Measurements from ENCODE around the gene SLC25A11. TPM values are rescaled to one million over a fixed set of nuclear protein-coding genes. Genes with fewer than 3 reads are reported as not detected.

The SLC25A11 gene
- total and polyA plus RNA-seq, 2 donors (not counting 1 experiment from before 2014, with no cell fraction given): 32.3 to 44.4 TPM

DNA sequence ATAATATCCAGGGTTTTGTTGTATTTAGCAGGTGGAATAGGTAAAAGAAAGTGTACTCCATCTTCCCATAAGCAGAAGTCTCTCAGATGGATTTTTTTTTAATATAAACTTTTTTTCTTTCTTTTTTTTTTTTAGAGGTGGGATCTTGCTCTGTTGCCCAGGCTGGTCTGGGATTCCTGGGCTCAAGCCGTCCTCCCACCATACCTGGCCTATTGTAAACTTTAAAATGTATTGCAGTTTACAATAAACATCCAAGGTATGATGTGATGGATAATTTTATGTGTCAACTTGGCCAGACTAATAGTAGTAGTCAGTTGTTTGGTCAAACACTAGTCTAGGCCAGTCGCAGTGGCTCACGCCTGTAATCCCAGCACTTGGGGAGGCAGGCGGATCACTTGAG, 18.5 kb downstream of the SLC25A11 start:
- Histone ChIP-seq H3K4me2 (replicated peaks; ENCODE audit: low read depth, low read length, poor library complexity, severe bottlenecking) (no peak overlapping the region), H3K79me2 (ENCODE audit: control insufficient read depth, insufficient read depth, low read length) (no peaks in the 10 kb centered on the region), H3K27ac (ENCODE audit: low read length in 2 of 2) (no peak overlapping the region), H4K20me1 (ENCODE audit: control insufficient read depth, insufficient read depth, low read length, poor library complexity, severe bottlenecking) (no peaks in the 10 kb centered on the region), H2AFZ (ENCODE audit: insufficient read depth, low read depth, low read length, poor library complexity, severe bottlenecking) (no peak overlapping the region), H3K4me3 (ENCODE audit: control extremely low read depth in 1 of 5, extremely low read depth in 1 of 5, insufficient read depth in 1 of 5, low read depth in 2 of 5, low read length in 4 of 5) (no peak overlapping the region), H3K36me3 (replicated peaks in 1 of 2; ENCODE audit: control extremely low read depth in 1 of 2, control insufficient read depth in 1 of 2, extremely low read depth in 1 of 2, insufficient read depth in 2 of 2, low read length in 1 of 2) (no peaks in the 10 kb centered on the region), H3K9ac (ENCODE audit: low read length) (no peak overlapping the region), H3K27me3 (replicated peaks in 1 of 4; ENCODE audit: control extremely low read depth in 1 of 4, control insufficient read depth in 3 of 4, insufficient read depth in 4 of 4, low read length in 3 of 4) (no peaks in the 10 kb centered on the region), H3K4me1 (ENCODE audit: control insufficient read depth in 2 of 2, insufficient read depth in 2 of 2, low read length in 2 of 2) (no peaks in the 10 kb centered on the region), H3K9me3 (ENCODE audit: control extremely low read depth in 1 of 3, control insufficient read depth in 2 of 3, insufficient read depth in 1 of 3, low read length in 2 of 3) (no peaks in the 10 kb centered on the region)
- POLR2A ChIA-PET: interaction anchor here (0.7 kb wide), 1 partner anchor 550 kb away, joined by 3 read pairs; no protein-coding TSS in a partner anchor
- Mint-ChIP-seq H3K4me3 (no peak overlapping the region), H3K27me3 (no peaks in the 10 kb centered on the region), H3K9me3 (ENCODE audit: insufficient read depth) (no peaks in the 10 kb centered on the region), H3K4me1 (no peaks in the 10 kb centered on the region), H3K27ac (no peak overlapping the region)
- no peak for DNase-seq
- ATAC-seq (ENCODE audit: low read depth): no peak
- CTCF ChIA-PET: no interaction called here
- 100% methylated on average over 3 of the region's 4 CpGs for WGBS (ENCODE audit: insufficient coverage)
- TF ChIP-seq EZH2 (IDR thresholded peaks at IDR 0.05; ENCODE audit: borderline replicate concordance, insufficient read depth, low read depth, low read length, poor library complexity, severe bottlenecking): no peak
- TF ChIP-seq, protein P1, sequence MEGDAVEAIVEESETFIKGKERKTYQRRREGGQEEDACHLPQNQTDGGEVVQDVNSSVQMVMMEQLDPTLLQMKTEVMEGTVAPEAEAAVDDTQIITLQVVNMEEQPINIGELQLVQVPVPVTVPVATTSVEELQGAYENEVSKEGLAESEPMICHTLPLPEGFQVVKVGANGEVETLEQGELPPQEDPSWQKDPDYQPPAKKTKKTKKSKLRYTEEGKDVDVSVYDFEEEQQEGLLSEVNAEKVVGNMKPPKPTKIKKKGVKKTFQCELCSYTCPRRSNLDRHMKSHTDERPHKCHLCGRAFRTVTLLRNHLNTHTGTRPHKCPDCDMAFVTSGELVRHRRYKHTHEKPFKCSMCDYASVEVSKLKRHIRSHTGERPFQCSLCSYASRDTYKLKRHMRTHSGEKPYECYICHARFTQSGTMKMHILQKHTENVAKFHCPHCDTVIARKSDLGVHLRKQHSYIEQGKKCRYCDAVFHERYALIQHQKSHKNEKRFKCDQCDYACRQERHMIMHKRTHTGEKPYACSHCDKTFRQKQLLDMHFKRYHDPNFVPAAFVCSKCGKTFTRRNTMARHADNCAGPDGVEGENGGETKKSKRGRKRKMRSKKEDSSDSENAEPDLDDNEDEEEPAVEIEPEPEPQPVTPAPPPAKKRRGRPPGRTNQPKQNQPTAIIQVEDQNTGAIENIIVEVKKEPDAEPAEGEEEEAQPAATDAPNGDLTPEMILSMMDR (IDR thresholded peaks at IDR 0.05): no peak
- intact Hi-C loops (cut with micrococcal nuclease): no loop called here

DNA sequence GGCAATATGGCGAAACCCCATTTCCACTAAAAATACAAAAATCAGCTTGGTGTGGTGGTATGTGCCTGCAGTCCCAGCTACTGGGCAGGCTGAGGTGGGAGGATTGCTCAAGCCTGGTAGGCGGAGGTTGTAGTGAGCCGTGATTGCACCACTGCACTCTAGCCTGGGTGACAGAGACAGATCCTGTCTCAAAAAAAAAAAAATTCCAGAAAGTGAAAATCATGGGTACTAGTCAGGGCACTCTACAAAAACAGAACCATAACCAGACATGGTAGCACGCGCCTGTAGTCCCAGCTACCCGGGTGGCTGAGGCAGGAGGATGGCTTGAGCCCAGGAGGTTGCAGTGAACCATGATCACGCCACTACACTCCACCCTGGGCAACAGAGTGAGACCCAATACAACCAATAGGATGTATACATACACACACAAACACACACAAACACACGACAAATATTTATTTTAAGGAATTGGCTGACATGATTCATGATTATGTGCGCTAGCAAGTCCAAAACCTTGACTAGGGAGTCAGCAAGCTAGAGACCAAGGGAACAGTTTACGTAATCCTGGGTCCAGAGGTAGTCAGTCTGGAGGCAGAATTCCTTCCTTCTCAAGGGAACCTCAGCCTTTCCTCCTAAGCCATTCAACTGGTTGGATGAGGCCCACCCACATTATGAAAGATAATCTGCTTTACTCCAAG, 19.3 kb downstream of the SLC25A11 start:
- DNase-seq (no peak), ATAC-seq (ENCODE audit: low read depth) (no peak)
- Mint-ChIP-seq H3K27ac (no peak overlapping the region), H3K4me1 (no peaks in the 10 kb centered on the region), H3K4me3 (no peak overlapping the region), H3K9me3 (ENCODE audit: insufficient read depth) (no peaks in the 10 kb centered on the region), H3K27me3 (no peaks in the 10 kb centered on the region)
- no peaks in the 10 kb centered on the region for H3K36me3 ChIP-seq (replicated peaks in 1 of 2; ENCODE audit: control extremely low read depth in 1 of 2, control insufficient read depth in 1 of 2, extremely low read depth in 1 of 2, insufficient read depth in 2 of 2, low read length in 1 of 2)
- TF ChIP-seq, protein P1 (IDR thresholded peaks at IDR 0.05): no peak
- no peak for TF ChIP-seq EZH2 (IDR thresholded peaks at IDR 0.05; ENCODE audit: borderline replicate concordance, insufficient read depth, low read depth, low read length, poor library complexity, severe bottlenecking)
- no peaks in the 10 kb centered on the region for H3K4me1 ChIP-seq (ENCODE audit: control insufficient read depth in 2 of 2, insufficient read depth in 2 of 2, low read length in 2 of 2)
- no peaks in the 10 kb centered on the region for H3K27me3 ChIP-seq (replicated peaks in 1 of 4; ENCODE audit: control extremely low read depth in 1 of 4, control insufficient read depth in 3 of 4, insufficient read depth in 4 of 4, low read length in 3 of 4)
- POLR2A ChIA-PET: interaction anchor here (0.7 kb wide), 1 partner anchor 551 kb away, joined by 3 read pairs; no protein-coding TSS in a partner anchor
- H3K9me3 ChIP-seq (ENCODE audit: control extremely low read depth in 1 of 3, control insufficient read depth in 2 of 3, insufficient read depth in 1 of 3, low read length in 2 of 3): no peaks in the 10 kb centered on the region
- no peak overlapping the region for H3K4me3 ChIP-seq (ENCODE audit: control extremely low read depth in 1 of 5, extremely low read depth in 1 of 5, insufficient read depth in 1 of 5, low read depth in 2 of 5, low read length in 4 of 5)
- H2AFZ ChIP-seq (ENCODE audit: insufficient read depth, low read depth, low read length, poor library complexity, severe bottlenecking): no peak overlapping the region
- H4K20me1 ChIP-seq (ENCODE audit: control insufficient read depth, insufficient read depth, low read length, poor library complexity, severe bottlenecking): no peaks in the 10 kb centered on the region
- H3K9ac ChIP-seq (ENCODE audit: low read length): no peak overlapping the region
- no peak overlapping the region for H3K27ac ChIP-seq (ENCODE audit: low read length in 2 of 2)
- H3K79me2 ChIP-seq (ENCODE audit: control insufficient read depth, insufficient read depth, low read length): no peaks in the 10 kb centered on the region
- intact Hi-C loops (cut with micrococcal nuclease): no loop called here
- no peak overlapping the region for H3K4me2 ChIP-seq (replicated peaks; ENCODE audit: low read depth, low read length, poor library complexity, severe bottlenecking)
- CTCF ChIA-PET: no interaction called here
- WGBS (ENCODE audit: insufficient coverage): 100% methylated on average over 5 of the region's 10 CpGs

Measured in B cell (primary cell).